Measurements from ENCODE around the gene DCLK2.

Gene DCLK2

GRCh38 chr4:150070464-150071170 lies 7.6 kb upstream of the DCLK2 start:
- no peak for FAIRE-seq

GRCh38 chr4:150072471-150072870 lies 5.8 kb upstream of the DCLK2 start:
- no peak for FAIRE-seq

GRCh38 chr4:150072906-150073714 lies 5.1 kb upstream of the DCLK2 start:
- FAIRE-seq = no peak

- FAIRE-seq = no peak
Measured at GRCh38 chr4:150074064-150074463, 4.2 kb upstream of the DCLK2 start.

GRCh38 chr4:150078579-150079080 lies 385 bp downstream of the DCLK2 start:
- FAIRE-seq = no peak

GRCh38 chr4:150079081-150079581 lies 886 bp downstream of the DCLK2 start:
- FAIRE-seq = no peak

GRCh38 chr4:150080337-150080736 lies 2.1 kb downstream of the DCLK2 start:
- FAIRE-seq = no peak

GRCh38 chr4:150080875-150081274 lies 2.6 kb downstream of the DCLK2 start:
- FAIRE-seq = no peak

- FAIRE-seq = no peak
Measured at GRCh38 chr4:150082241-150082640, 4.0 kb downstream of the DCLK2 start.

- FAIRE-seq = peak; percentile 45
Measured at GRCh38 chr4:150087006-150087405, 8.8 kb downstream of the DCLK2 start.

GRCh38 chr4:150089732-150090131 lies 11.5 kb downstream of the DCLK2 start:
- FAIRE-seq = no peak

- FAIRE-seq = no peak
Measured at GRCh38 chr4:150090836-150091235, 12.6 kb downstream of the DCLK2 start.

GRCh38 chr4:150094676-150095075 lies 16.4 kb downstream of the DCLK2 start:
- FAIRE-seq = no peak

GRCh38 chr4:150096625-150097024 lies 18.4 kb downstream of the DCLK2 start:
- no peak for FAIRE-seq

GRCh38 chr4:150098214-150098613 lies 20.0 kb downstream of the DCLK2 start:
- no peak for FAIRE-seq

GRCh38 chr4:150104404-150105027 lies 26.3 kb downstream of the DCLK2 start:
- FAIRE-seq = no peak

- FAIRE-seq = no peak
Measured at GRCh38 chr4:150106886-150107285, 28.6 kb downstream of the DCLK2 start.

- no peak for FAIRE-seq
Measured at GRCh38 chr4:150108691-150109090, 30.4 kb downstream of the DCLK2 start.

- FAIRE-seq = no peak
Measured at GRCh38 chr4:150114641-150115040, 36.4 kb downstream of the DCLK2 start.

GRCh38 chr4:150115851-150116250 lies 37.6 kb downstream of the DCLK2 start:
- no peak for FAIRE-seq

GRCh38 chr4:150116506-150116905 lies 38.3 kb downstream of the DCLK2 start:
- no peak for FAIRE-seq

GRCh38 chr4:150117094-150117493 lies 38.8 kb downstream of the DCLK2 start:
- no peak for FAIRE-seq

GRCh38 chr4:150117629-150118028 lies 39.4 kb downstream of the DCLK2 start:
- FAIRE-seq = no peak
